Stimulated activated CD8-positive, alpha-beta memory T cell treated with anti-CD3 and anti-CD28 coated beads, Interleukin-15, amount 100 ng/mL, for 24 hours (primary cell): ENCODE results near the gene MAP1S.

ENCODE experiments used
- DNase-seq: peaks from one replicate; pipeline ENCODE4 v3.0.0-alpha.2; 2020; ENCODE audit warnings: low read depth

MAP1S gene

DNA sequence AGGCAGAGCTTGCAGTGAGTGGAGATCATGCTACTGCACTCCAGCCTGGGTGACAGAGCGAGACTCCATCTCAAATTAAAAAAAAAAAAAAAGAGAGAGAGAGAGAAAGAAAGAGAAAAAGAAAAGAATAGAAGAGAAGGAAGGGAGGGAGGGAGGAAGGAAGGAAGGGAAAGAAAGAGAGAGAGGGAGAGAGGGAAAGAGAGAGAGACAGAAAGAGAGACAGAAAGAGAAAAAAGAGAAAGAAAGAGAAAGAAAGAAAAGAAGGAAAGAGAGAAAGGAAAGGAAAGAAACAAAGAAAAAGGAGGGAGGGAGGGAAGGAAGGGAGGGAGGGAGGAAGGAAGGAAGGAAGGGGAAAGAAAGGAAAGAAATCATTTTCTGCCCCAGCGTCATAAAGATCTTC, 24.1 kb upstream of the MAP1S start:
- no peak for DNase-seq

DNA sequence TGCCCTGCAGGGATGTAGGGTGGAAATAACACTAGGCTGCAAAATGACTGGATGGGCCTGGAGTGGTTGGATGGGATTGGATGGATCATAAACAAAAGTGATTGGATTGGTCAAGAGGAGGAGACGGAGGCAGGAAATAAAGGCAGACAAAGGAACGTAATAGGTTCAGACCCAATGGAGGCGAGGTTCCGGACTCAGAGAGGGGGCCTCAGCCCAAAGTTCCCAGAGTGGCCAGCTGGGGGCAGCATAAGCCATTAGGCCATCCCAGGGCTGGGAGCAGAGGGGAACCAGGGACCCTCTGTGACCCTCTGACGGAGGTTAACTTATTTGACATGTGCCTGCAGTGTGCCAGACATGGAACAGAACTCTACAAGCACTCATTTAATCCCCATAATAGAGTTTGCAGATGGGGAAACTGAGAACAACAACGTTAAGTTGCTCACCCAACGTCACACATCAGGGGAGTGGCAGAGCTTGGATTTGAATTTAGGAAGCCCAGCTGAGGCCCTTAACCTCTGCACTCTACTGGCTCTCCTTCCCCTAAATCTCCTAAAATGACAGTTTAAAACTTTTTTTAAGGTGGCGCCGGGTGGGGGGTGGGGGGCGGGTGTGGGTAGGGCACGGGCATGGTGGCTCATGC, 15.3 kb upstream of the MAP1S start:
- DNase-seq, result peak; percentile 55

DNA sequence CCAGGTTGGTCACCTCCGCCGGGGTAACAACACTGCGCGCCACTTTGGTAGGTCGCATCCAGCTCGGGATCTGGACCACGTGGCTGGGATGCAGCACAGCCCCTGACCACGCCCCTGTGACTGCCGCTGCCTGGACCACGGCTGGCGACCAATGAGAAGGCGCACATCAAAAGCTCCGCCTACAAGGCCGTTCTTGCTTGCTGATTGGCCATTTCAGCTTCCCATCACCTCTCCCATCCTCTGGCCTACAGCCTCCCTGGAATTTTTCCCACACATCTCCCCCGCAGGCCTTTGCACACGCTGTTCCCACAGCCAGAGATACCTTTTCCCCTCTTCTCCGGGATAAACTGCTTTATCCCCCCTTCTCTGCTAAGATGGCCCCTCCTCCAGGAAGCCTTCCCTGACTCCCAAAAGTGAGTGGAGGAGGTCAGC, 12.5 kb upstream of the MAP1S start:
- DNase-seq, result no peak

DNA sequence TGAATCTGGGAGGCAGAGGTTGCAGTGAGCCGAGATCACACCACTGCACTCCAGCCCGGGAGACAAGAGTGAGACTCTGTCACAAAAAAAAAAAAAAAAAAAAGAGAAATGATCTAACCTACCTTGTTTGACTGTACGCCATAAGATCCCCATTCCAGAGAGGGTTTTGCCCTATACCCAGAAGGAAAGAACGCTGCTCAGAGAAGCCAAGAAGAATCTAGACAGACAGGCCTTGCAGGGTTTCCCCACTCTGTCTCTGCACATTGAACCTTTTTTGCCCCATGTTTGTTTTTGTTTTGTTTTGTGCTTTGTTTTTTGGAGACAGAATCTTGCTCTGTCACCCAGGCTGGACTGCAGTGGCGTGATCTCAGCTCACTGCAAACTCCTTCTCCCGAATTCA, 7.4 kb upstream of the MAP1S start:
- DNase-seq, result no peak

DNA sequence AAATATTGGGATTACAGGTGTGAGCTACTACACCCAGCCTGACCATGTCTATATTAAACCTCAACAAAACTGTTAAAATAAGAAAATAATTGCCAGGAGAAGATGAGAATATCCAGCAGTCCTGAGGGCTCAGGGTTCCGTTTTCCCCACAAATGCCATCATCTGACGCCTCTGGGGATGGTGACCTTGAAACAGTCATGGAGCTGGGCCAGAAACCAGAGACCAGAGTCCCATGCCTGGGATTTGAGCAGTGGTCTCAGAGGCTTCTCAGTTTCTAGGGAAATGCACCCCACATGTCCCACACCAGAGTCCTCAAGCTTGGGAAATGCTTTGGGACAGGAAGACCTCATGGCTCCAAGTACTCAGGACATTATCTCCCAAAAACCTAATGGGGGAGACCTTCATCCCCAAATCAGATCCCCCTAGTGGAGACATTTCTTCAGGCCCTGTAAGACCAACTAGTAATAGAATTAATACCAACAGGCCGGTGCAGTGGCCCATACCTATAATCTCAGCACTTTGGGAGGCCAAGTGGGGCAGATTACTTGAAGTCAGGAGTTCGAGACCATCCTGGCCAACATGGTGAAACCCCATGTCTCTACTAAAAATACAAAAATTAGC, 2.9 kb upstream of the MAP1S start:
- DNase-seq, result no peak

DNA sequence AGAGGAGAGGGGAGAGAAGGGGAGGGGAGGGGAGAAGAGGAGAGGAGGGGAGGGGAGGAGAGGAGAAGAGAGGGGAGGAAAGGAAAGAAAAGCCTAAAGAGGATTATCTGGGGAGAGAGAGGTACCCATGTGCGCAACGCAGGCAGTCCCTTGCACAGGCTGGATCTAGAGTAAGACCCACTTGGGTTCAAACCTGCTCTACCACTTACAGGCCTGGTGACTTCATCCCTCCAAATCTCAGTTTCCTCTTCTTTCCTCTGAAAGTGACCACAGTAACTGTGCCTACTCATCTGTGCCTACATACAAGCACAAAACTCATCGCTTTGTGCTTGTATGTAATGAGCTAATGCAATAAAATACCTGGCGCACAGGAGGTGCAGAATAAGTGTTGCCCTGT, 732 bp upstream of the MAP1S start:
- no peak for DNase-seq

DNA sequence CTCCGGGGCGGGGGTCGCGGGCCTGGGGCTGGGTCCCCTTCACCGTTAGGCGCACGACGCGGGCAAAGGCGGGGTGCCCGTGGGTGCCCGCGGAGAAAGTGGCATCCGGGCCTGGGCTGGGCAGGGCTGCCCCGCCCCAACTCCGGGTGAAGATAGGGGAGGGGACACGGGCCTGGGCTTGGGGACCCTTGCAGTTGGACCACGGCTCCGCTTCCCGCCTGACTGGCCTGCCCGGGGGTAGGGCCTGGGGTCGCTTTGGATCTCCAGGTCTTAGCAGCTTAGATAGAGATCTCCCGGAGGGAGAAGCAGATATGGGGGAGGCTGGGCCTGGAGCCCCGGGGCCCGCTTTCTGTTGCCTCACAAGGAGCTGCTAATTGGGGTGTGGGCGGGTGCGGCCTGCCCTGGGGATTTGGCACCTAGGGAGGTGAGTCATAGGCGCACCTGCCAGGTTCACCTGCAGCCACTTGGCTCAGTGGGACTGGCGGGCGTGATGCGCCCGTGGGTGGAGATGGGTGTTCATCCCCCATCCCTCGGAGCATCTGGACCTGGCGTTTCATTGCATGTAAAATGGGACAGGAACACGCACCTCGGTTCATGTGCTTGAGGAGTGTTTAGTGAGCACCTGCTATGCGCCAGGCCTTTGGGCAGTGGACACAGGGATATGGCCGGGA, 585 bp downstream of the MAP1S start:
- DNase-seq, result no peak

DNA sequence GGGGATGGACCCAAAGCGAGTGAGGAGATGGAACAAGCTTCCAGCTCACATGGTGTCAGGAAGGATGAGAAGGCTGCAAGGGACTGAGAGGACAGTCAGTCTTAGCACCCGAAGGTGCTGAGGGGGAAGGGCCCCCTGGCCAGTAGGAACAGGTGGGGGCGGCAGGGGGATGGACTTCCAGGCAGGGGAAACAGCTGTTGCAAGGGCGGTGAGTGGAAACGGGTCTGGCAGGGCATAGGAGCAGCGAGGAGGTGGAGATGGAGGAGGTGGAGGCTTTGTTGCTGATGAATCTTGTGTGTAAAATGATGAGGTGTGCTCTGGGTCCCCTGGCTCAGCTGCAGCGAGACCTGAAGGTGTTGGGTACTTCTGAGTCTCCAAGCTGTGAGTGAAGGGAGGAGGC, 1.2 kb downstream of the MAP1S start:
- no peak for DNase-seq

DNA sequence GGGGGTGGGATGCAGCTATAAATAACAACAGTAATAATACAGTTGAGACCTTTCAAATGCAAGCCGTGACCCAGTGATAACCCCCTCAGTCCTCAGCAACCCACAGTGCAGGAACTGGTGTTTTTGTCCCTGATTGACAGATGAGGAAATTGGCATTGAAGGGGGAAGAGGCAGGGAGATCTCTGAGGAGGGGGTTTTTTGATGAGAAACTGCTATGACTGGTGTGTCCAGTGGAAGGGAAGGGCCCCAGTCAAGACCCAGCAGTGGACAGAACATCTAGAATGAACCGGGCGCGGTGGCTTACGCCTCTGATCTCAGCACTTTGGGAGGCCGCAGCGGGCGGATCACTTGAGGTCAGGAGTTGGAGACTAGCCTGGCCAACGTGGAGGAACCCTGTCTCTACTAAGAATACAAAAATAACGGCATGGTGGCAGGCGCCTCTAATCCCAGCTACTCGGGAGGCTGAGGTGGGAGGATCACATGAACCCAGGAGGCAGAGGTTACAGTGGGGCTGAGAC, 1.9 kb downstream of the MAP1S start:
- DNase-seq, result no peak

DNA sequence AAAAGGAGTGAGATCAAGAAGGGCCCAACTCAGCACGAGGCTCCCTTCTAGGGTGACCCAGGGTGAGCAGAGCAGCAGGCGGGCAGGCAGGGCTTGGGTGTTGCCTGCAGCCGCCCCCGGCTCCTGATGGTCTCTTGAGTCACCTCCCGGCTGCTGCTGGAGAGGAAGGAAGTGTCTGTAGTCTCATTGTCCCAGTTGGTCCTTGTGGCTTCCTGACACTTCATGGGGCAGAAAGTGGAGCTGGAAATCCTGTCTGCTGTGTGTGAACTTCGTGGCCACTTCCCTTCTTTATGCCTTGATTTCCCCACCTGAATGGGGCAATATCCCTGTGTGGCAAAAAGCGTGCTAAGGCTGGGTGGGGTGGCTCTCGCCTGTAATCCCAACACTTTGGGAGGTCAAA, 2.5 kb downstream of the MAP1S start:
- DNase-seq, result no peak

DNA sequence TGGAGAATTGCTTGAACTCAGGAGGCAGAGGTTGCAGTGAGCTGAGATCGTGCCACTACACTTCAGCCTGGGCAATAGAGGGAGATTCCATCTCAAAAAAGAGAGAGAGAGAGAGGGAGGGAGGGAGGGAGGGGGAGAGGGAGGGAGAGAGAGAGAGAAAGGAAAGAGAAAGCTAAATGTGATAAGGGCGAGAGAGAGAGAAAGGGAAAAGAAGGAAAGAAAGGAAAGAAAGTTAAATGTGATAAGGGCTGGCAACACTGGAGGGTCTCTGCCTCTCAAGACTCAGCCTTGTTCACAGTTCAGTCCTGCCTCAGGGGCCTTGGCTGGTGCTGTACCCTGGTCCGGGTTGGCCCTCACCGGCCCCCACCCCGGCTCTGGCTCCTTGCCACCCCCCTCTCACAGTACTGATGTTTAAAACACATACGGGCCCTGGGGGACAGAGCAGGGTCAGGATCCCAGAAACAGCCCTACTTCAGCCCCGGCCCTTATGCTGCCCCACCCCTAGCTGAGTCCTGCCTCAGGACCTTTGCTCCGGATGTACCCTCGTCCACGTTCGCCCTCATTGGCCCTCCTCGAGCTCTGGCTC, 3.5 kb downstream of the MAP1S start:
- DNase-seq, result no peak

DNA sequence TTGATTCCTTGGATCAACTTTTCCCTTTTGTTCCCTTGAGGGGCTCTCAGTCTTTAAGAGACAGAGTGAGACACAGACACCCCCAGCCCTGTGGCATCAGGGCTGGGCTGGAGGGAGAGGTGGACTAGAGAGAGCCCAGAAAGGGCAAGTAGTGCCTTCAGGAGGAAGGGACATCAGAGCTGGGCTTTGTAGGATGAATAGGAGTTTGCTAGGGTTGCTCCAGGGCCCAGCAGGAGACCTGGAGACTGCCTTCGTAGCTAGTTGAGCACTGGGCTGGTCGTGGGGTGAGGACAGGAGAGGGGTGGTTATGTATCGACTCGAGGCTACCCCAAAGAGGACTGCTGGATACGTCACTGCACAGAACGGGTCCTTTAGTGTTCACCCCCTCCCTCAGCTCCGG, 5.4 kb downstream of the MAP1S start:
- no peak for DNase-seq

DNA sequence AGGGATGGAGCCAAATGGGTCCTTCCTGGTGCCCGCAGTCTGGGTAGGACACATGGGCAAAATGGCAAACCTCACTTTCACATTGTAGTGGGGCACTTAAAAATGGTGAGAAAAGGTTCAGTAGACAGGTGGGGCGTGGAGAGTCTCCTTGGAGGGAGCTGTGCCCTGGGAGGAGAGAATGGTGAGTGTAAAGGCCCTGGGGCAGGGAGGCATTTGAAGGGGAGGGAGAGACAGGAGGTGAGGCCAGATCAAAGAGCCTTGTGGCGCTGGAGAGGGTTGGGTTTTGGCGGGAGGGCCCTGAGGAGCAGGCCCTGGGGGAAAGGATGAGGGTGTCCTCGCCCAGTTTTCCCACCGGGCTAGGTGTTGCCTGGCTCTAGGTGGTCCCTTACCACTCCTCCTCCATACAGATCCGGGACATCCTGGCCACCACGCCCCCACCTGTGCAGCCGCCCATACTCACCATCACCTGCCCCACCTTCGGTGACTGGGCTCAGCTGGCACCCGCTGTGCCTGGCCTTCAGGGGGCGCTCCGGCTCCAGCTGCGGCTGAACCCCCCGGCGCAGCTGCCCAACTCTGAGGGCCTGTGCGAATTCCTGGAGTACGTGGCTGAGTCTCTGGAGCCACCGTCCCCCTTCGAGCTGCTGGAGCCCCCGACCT, 6.3 kb downstream of the MAP1S start:
- no peak for DNase-seq

DNA sequence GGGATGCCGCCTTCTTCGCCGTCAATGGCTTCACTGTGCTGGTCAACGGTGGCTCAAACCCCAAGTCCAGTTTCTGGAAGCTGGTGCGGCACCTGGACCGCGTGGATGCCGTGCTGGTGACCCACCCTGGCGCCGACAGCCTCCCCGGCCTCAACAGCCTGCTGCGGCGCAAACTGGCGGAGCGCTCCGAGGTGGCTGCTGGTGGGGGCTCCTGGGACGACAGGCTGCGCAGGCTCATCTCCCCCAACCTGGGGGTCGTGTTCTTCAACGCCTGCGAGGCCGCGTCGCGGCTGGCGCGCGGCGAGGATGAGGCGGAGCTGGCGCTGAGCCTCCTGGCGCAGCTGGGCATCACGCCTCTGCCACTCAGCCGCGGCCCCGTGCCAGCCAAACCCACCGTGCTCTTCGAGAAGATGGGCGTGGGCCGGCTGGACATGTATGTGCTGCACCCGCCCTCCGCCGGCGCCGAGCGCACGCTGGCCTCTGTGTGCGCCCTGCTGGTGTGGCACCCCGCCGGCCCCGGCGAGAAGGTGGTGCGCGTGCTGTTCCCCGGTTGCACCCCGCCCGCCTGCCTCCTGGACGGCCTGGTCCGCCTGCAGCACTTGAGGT, 7.0 kb downstream of the MAP1S start:
- no peak for DNase-seq

DNA sequence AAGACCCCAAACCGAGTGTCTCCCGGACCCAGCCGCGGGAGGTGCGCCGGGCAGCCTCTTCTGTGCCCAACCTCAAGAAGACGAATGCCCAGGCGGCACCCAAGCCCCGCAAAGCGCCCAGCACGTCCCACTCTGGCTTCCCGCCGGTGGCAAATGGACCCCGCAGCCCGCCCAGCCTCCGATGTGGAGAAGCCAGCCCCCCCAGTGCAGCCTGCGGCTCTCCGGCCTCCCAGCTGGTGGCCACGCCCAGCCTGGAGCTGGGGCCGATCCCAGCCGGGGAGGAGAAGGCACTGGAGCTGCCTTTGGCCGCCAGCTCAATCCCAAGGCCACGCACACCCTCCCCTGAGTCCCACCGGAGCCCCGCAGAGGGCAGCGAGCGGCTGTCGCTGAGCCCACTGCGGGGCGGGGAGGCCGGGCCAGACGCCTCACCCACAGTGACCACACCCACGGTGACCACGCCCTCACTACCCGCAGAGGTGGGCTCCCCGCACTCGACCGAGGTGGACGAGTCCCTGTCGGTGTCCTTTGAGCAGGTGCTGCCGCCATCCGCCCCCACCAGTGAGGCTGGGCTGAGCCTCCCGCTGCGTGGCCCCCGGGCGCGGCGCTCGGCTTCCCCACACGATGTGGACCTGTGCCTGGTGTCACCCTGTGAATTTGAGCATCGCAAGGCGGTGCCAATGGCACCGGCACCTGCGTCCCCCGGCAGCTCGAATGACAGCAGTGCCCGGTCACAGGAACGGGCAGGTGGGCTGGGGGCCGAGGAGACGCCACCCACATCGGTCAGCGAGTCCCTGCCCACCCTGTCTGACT, 7.9 kb downstream of the MAP1S start:
- DNase-seq, result no peak

DNA sequence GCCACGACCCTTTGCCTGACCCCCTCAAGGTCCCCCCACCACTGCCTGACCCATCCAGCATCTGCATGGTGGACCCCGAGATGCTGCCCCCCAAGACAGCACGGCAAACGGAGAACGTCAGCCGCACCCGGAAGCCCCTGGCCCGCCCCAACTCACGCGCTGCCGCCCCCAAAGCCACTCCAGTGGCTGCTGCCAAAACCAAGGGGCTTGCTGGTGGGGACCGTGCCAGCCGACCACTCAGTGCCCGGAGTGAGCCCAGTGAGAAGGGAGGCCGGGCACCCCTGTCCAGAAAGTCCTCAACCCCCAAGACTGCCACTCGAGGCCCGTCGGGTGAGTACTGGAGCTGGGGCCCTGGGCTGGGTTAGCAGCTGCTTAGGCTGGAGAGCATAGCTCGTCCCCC, 8.6 kb downstream of the MAP1S start:
- no peak for DNase-seq

DNA sequence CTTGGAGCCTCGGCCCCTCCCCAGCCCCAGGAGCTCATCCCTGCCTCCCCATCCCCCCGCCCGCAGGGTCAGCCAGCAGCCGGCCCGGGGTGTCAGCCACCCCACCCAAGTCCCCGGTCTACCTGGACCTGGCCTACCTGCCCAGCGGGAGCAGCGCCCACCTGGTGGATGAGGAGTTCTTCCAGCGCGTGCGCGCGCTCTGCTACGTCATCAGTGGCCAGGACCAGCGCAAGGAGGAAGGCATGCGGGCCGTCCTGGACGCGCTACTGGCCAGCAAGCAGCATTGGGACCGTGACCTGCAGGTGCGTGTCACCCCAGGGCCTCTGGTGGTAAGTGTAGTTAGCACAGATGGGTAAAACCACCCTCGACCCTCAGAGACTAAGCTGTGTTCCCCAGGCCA, 13.8 kb downstream of the MAP1S start:
- DNase-seq, result no peak

DNA sequence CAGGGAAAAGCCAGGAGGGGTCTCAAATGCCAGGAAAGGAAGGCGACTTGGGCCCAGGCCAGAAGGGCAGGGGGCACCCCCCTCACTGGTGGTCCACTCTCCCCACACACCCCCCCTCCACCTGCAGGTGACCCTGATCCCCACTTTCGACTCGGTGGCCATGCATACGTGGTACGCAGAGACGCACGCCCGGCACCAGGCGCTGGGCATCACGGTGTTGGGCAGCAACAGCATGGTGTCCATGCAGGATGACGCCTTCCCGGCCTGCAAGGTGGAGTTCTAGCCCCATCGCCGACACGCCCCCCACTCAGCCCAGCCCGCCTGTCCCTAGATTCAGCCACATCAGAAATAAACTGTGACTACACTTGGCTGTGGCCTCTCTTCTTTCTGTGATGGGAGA, 14.9 kb downstream of the MAP1S start:
- DNase-seq, result no peak

DNA sequence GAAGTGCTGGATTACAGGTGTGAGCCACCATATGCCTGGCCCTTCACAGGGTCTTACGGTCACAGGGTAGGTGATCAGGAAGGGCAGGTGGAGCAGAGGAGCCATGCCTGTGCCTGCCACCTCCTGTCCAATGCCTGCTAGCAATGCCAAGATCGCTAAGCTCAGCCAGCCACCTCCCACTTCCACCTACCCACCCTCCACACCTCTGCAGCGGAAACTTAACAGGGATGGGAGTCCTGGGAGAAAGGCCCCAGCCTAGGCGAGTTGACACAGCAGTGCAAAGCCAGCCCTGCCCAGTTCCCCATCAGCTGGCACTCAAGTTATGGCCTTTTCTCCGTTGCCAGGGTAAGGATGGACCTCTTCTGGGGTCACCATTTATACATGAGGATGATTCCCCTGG, 16.1 kb downstream of the MAP1S start:
- no peak for DNase-seq

DNA sequence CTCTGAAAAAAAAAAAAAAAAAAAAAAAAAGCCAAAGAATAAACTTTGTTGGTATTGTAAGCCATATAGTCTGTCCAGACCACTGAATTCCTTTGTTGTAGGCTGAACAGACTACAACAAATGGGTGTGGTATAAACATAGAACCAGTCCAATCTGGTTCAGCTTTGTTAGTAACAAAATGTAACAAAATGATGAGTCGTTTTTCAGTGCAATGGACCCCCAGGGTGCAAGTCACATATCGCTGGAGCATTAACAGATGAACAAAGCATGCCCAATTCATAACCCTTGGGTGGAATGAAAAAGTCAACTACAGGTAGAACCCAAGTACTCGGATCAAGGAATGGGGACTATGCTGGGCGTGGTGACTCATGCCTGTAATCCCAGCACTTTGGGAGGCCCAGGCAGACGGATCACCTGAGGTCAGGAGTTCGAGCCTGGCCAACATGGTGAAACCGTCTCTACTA, 18.4 kb downstream of the MAP1S start:
- no peak for DNase-seq
